SK-N-SH treated with all-trans-retinoic acid at 6 μM for 48 hours (cell line): ENCODE measurements around the gene DIP2A.

ENCODE experiments used
- ARNTL ChIP-seq: fragments of 450-650 bp; formaldehyde crosslinking; IDR thresholded peaks from 2 replicates; pipeline ENCODE4 v1.5.0; 2020; ENCODE audit warnings: low read depth, mild to moderate bottlenecking, moderate library complexity, borderline replicate concordance
- BACH2 ChIP-seq: fragments of 250-450 bp; sonication (Bioruptor Pico); IDR thresholded peaks from 2 replicates; pipeline ENCODE4 v1.9.0; 2021; ENCODE audit warnings: mild to moderate bottlenecking, borderline replicate concordance
- CSRNP3 ChIP-seq: fragments of 250-450 bp; sonication (Bioruptor Pico); IDR thresholded peaks from 2 replicates; pipeline ENCODE4 v1.5.1; 2021; ENCODE audit warnings: mild to moderate bottlenecking, moderate library complexity
- GLIS3 ChIP-seq: fragments of 250-450 bp; sonication (Bioruptor Pico); IDR thresholded peaks from 2 replicates; pipeline ENCODE4 v1.5.0; 2020; ENCODE audit warnings: mild to moderate bottlenecking, moderate library complexity
- PATZ1 ChIP-seq: fragments of 250-450 bp; sonication (Bioruptor Pico); IDR thresholded peaks from 2 replicates; pipeline ENCODE4 v1.8.0; 2020; ENCODE audit warnings: mild to moderate bottlenecking, moderate library complexity, borderline replicate concordance
- PPARA ChIP-seq: fragments of 250-450 bp; sonication (Bioruptor Pico); IDR thresholded peaks from 2 replicates; pipeline ENCODE4 v1.5.0; 2020; ENCODE audit warnings: mild to moderate bottlenecking, borderline replicate concordance
- RARB ChIP-seq: fragments of 250-450 bp; sonication (Bioruptor Pico); IDR thresholded peaks from 2 replicates; pipeline ENCODE4 v1.8.0; 2021; ENCODE audit warnings: mild to moderate bottlenecking, moderate library complexity
- SNAI2 ChIP-seq: fragments of 250-450 bp; sonication (Bioruptor Pico); IDR thresholded peaks from 2 replicates; pipeline ENCODE4 v1.5.0; 2020; ENCODE audit warnings: mild to moderate bottlenecking, moderate library complexity
- TCF4 ChIP-seq: fragments of 250-450 bp; sonication (Bioruptor Pico); IDR thresholded peaks from 2 replicates; pipeline ENCODE4 v1.8.0; 2021; ENCODE audit warnings: mild to moderate bottlenecking, moderate library complexity, borderline replicate concordance
- TSHZ2 ChIP-seq: fragments of 250-450 bp; sonication (Bioruptor Pico); IDR thresholded peaks from 2 replicates; pipeline ENCODE4 v1.5.0; 2020; ENCODE audit warnings: mild to moderate bottlenecking, moderate library complexity
- ZFP30 ChIP-seq: fragments of 450-650 bp; formaldehyde crosslinking; IDR thresholded peaks from 2 replicates; pipeline ENCODE4 v1.5.0; 2022; ENCODE audit warnings: mild to moderate bottlenecking, moderate library complexity
- ZNF8 ChIP-seq: fragments of 450-650 bp; formaldehyde crosslinking; IDR thresholded peaks from 2 replicates; pipeline ENCODE4 v1.5.0; 2020; ENCODE audit warnings: mild to moderate bottlenecking, moderate library complexity

GRCh38 chr21:46552274-46552673 is 93.6 kb downstream of the DIP2A start:
- TF ChIP-seq ZNF8 (CRISPR knock-in tag), result no peak
- TF ChIP-seq CSRNP3, result no peak
- no peak for TF ChIP-seq TCF4 (CRISPR knock-in tag)
- TF ChIP-seq PATZ1 (CRISPR knock-in tag), result no peak
- TF ChIP-seq ARNTL, result no peak
- TF ChIP-seq PPARA, result no peak
- no peak for TF ChIP-seq GLIS3 (CRISPR knock-in tag)
- no peak for TF ChIP-seq BACH2 (CRISPR knock-in tag)
- no peak for TF ChIP-seq SNAI2 (CRISPR knock-in tag)
- no peak for TF ChIP-seq RARB (CRISPR knock-in tag)
- TF ChIP-seq ZFP30 (CRISPR knock-in tag), result no peak
- TF ChIP-seq TSHZ2 (CRISPR knock-in tag), result no peak
